HepG2 (cell line): Measurements from ENCODE around the gene TRMT112. TPM values are rescaled to one million over a fixed set of nuclear protein-coding genes. Genes with fewer than 3 reads are reported as not detected.
A peak's percentile ranks its signal among the peaks of the same experiment; 100 is the strongest.

ENCODE experiments used
- ATRX ChIP-seq: sonication (generic); formaldehyde crosslinking; IDR thresholded peaks from 2 replicates; pipeline ENCODE4 v1.4.0; 2020; ENCODE audit warnings: missing genetic modification reagents, borderline replicate concordance
- CCAR2 ChIP-seq: fragments of 200-400 bp; formaldehyde crosslinking; optimal IDR thresholded peaks from 2 replicates; pipeline ENCODE3; 2018; ENCODE audit warnings: low read depth, mild to moderate bottlenecking, low read length, moderate library complexity
- CENPX ChIP-seq: sonication (generic); formaldehyde crosslinking; IDR thresholded peaks from 2 replicates; pipeline ENCODE4 v1.9.0; 2021; ENCODE audit warnings: mild to moderate bottlenecking, missing genetic modification reagents, moderate library complexity
- DNMT3B ChIP-seq: conservative IDR thresholded peaks from 2 replicates; pipeline ENCODE4 v1.6.1; 2016; ENCODE audit warnings: missing biosample characterization, control low read depth
- ISX ChIP-seq: sonication (generic); formaldehyde crosslinking; conservative IDR thresholded peaks from 2 replicates; pipeline ENCODE4 v1.5.0; 2020; ENCODE audit warnings: missing genetic modification reagents
- KMT2B ChIP-seq: IDR thresholded peaks from 2 replicates; pipeline ENCODE4 v1.6.1; 2016; ENCODE audit warnings: missing genetic modification reagents, missing compliant biosample characterization
- MAX ChIP-seq: IDR thresholded peaks from 2 replicates; pipeline ENCODE4 v1.6.1; 2012; ENCODE audit warnings: inconsistent platforms
- POLR2G ChIP-seq: fragments of 200-400 bp; formaldehyde crosslinking; IDR thresholded peaks from 2 replicates; pipeline ENCODE4 v1.6.1; 2018; ENCODE audit warnings: mild to moderate bottlenecking, low read depth, low read length, moderate library complexity
- RARG ChIP-seq: sonication (generic); formaldehyde crosslinking; IDR thresholded peaks from 2 replicates; pipeline ENCODE4 v1.4.0; 2020; ENCODE audit warnings: low read depth, mild to moderate bottlenecking, missing genetic modification reagents
- ZFY ChIP-seq: sonication (generic); formaldehyde crosslinking; IDR thresholded peaks from 2 replicates; pipeline ENCODE4 v1.4.0; 2020; ENCODE audit warnings: missing genetic modification reagents
- ZNF382 ChIP-seq: sonication (generic); formaldehyde crosslinking; IDR thresholded peaks from 2 replicates; pipeline ENCODE4 v1.5.0; 2020; ENCODE audit warnings: missing genetic modification reagents, mild to moderate bottlenecking, borderline replicate concordance
- ZNF550 ChIP-seq: sonication (generic); formaldehyde crosslinking; IDR thresholded peaks from 2 replicates; pipeline ENCODE4 v1.4.0; 2020; ENCODE audit warnings: mild to moderate bottlenecking, missing genetic modification reagents, borderline replicate concordance
- ZNF713 ChIP-seq: sonication (generic); formaldehyde crosslinking; IDR thresholded peaks from 2 replicates; pipeline ENCODE4 v1.4.0; 2020; ENCODE audit warnings: mild to moderate bottlenecking, missing genetic modification reagents
- ZNF747 ChIP-seq: sonication (generic); formaldehyde crosslinking; IDR thresholded peaks from 2 replicates; pipeline ENCODE4 v1.8.1; 2023; ENCODE audit warnings: missing genetic modification reagents, mild to moderate bottlenecking, borderline replicate concordance
- polyA plus RNA-seq, 8 experiments: library from polyadenylated mRNA; depleted of rRNA in 3 of 8; stranded (reverse) in 7 of 8; unstranded in 1 of 8; fragments of >200 nt; fragmentation: Illumina TruSeq in 4 of 8; extraction: Trizol in 4 of 8; gene quantifications; 2 replicates each; pipeline versions ENCODE4 v1.2.1 to v1.2.3, GENCODE V29; 2011 to 2016; ENCODE audit warnings: low read depth in 4 of 8, missing spikeins in 1 of 8, mixed read lengths in 1 of 8; ENCODE audit not compliant: insufficient read depth in 1 of 8
- total RNA-seq, 5 experiments: library from RNA; depleted of rRNA; stranded (reverse); fragments of >200 nt; fragmentation: Illumina TruSeq; extraction: Trizol; gene quantifications; 2 replicates each; pipeline ENCODE4 v1.2.3, GENCODE V29; 2016; ENCODE audit warnings: low read depth in 1 of 5
- TF ChIP-seq, protein P1 (sequence below): sonication (generic); formaldehyde crosslinking; IDR thresholded peaks from 2 replicates; pipeline ENCODE4 v1.4.0; 2020; ENCODE audit warnings: missing genetic modification reagents
- TF ChIP-seq, protein P2 (sequence below): sonication (generic); formaldehyde crosslinking; IDR thresholded peaks from 2 replicates; pipeline ENCODE4 v1.4.0; 2020; ENCODE audit warnings: missing genetic modification reagents
- TF ChIP-seq, protein P3 (sequence below): sonication (generic); formaldehyde crosslinking; IDR thresholded peaks from 2 replicates; pipeline ENCODE4 v1.8.1; 2023; ENCODE audit warnings: mild to moderate bottlenecking, missing genetic modification reagents
- TF ChIP-seq, protein P4 (sequence below): sonication (generic); formaldehyde crosslinking; IDR thresholded peaks from 2 replicates; pipeline ENCODE4 v1.4.0; 2020; ENCODE audit warnings: mild to moderate bottlenecking, missing genetic modification reagents, borderline replicate concordance

Gene TRMT112
- total and polyA plus RNA-seq, 2 of the 13 experiments (the other 11 are each of a cell fraction or from before 2014, with no cell fraction given), result 186 to 409 TPM

DNA sequence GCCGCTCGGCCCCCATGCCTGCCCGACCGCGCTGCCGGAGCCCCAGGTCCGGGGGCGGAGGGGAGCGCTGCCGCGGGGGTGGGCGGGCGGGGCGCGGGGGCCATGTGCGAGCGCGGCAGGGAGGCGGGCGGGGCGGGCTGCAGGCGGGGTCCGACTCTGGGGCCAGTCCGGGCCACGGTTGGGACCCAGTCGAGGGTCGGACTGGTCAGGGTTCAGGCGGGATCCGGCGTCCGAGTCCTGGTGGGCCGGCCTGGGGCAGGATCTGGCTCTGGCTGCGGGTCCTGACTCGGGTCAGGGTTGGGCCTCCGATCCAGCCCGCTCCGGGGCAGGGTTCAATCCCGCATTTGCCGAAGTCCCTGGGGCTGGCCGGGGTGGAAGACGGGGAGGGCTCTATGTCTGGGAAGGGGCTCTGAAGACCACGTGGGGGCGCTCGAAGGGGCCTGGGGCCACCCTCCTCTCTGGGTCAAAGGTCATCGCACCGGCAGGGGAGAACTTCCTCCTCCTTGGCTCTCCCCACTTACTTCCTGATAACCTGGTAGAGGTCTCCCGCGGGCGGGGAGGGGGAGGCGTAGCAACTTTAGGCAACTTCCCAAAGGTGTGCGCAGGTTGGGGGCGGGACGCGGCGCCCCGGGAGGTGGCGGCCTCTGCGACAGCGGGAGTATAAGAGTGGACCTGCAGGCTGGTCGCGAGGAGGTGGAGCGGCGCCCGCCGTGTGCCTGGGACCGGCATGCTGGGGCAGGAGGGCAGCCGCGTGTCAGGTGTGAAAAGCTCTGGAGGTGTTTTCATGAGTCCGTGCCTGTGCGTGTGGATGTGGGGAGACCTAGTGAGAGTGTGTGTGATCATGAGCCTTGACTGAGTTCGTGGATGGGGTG is 11.4 kb downstream of the TRMT112 start (continued):
- TF ChIP-seq ATRX (CRISPR knock-in tag) (no peak), CCAR2 (no peak), ZNF382 (CRISPR knock-in tag) (no peak), ISX (CRISPR knock-in tag) (no peak), RARG (CRISPR knock-in tag) (no peak), MAX (peak; percentile 76), DNMT3B (CRISPR knock-in tag) (no peak; the same call in 1 of the 2 replicates), CENPX (CRISPR knock-in tag) (no peak), KMT2B (CRISPR knock-in tag) (no peak; the same call in 1 of the 2 replicates), ZNF747 (CRISPR knock-in tag) (no peak), ZNF550 (CRISPR knock-in tag) (no peak), POLR2G (peak; percentile 81), ZFY (peak; percentile 51), ZNF713 (CRISPR knock-in tag) (no peak)
- TF ChIP-seq, protein P1, sequence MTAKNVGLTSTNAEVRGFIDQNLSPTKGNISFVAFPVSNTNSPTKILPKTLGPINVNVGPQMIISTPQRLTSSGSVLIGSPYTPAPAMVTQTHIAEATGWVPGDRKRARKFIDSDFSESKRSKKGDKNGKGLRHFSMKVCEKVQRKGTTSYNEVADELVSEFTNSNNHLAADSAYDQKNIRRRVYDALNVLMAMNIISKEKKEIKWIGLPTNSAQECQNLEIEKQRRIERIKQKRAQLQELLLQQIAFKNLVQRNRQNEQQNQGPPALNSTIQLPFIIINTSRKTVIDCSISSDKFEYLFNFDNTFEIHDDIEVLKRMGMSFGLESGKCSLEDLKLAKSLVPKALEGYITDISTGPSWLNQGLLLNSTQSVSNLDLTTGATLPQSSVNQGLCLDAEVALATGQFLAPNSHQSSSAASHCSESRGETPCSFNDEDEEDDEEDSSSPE, result no peak; the same call in 1 of the 2 replicates
- TF ChIP-seq, protein P2, sequence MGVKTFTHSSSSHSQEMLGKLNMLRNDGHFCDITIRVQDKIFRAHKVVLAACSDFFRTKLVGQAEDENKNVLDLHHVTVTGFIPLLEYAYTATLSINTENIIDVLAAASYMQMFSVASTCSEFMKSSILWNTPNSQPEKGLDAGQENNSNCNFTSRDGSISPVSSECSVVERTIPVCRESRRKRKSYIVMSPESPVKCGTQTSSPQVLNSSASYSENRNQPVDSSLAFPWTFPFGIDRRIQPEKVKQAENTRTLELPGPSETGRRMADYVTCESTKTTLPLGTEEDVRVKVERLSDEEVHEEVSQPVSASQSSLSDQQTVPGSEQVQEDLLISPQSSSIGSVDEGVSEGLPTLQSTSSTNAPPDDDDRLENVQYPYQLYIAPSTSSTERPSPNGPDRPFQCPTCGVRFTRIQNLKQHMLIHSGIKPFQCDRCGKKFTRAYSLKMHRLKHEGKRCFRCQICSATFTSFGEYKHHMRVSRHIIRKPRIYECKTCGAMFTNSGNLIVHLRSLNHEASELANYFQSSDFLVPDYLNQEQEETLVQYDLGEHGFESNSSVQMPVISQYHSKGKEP (CRISPR knock-in tag), result no peak
- TF ChIP-seq, protein P3, sequence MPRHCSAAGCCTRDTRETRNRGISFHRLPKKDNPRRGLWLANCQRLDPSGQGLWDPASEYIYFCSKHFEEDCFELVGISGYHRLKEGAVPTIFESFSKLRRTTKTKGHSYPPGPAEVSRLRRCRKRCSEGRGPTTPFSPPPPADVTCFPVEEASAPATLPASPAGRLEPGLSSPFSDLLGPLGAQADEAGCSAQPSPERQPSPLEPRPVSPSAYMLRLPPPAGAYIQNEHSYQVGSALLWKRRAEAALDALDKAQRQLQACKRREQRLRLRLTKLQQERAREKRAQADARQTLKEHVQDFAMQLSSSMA (CRISPR knock-in tag), result 0 out of 2 replicates have a peak, but pooled peaks have one; percentile 15
- TF ChIP-seq, protein P4, sequence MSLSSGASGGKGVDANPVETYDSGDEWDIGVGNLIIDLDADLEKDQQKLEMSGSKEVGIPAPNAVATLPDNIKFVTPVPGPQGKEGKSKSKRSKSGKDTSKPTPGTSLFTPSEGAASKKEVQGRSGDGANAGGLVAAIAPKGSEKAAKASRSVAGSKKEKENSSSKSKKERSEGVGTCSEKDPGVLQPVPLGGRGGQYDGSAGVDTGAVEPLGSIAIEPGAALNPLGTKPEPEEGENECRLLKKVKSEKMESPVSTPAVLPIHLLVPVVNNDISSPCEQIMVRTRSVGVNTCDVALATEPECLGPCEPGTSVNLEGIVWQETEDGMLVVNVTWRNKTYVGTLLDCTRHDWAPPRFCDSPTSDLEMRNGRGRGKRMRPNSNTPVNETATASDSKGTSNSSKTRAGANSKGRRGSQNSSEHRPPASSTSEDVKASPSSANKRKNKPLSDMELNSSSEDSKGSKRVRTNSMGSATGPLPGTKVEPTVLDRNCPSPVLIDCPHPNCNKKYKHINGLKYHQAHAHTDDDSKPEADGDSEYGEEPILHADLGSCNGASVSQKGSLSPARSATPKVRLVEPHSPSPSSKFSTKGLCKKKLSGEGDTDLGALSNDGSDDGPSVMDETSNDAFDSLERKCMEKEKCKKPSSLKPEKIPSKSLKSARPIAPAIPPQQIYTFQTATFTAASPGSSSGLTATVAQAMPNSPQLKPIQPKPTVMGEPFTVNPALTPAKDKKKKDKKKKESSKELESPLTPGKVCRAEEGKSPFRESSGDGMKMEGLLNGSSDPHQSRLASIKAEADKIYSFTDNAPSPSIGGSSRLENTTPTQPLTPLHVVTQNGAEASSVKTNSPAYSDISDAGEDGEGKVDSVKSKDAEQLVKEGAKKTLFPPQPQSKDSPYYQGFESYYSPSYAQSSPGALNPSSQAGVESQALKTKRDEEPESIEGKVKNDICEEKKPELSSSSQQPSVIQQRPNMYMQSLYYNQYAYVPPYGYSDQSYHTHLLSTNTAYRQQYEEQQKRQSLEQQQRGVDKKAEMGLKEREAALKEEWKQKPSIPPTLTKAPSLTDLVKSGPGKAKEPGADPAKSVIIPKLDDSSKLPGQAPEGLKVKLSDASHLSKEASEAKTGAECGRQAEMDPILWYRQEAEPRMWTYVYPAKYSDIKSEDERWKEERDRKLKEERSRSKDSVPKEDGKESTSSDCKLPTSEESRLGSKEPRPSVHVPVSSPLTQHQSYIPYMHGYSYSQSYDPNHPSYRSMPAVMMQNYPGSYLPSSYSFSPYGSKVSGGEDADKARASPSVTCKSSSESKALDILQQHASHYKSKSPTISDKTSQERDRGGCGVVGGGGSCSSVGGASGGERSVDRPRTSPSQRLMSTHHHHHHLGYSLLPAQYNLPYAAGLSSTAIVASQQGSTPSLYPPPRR (CRISPR knock-in tag), result no peak
